HEK293 (cell line): Measurements from ENCODE around the gene LCA5L.

Experiments
- GLI4 ChIP-seq: fragments of 450-650 bp; formaldehyde crosslinking; IDR thresholded peaks from 2 replicates; pipeline ENCODE4 v1.5.1; 2016; ENCODE audit warnings: missing biosample characterization, missing genetic modification characterization
- KLF10 ChIP-seq: fragments of 450-650 bp; IDR thresholded peaks from 2 replicates; pipeline ENCODE4 v1.5.1; 2018; ENCODE audit warnings: missing biosample characterization, mild to moderate bottlenecking, missing genetic modification characterization
- PBX3 ChIP-seq: sonication (generic); formaldehyde crosslinking; IDR thresholded peaks from 2 replicates; pipeline ENCODE4 v1.8.1; 2022; ENCODE audit warnings: mild to moderate bottlenecking, moderate library complexity, missing genetic modification reagents
- PRDM4 ChIP-seq: fragments of 450-650 bp; formaldehyde crosslinking; IDR thresholded peaks from 2 replicates; pipeline ENCODE4 v1.5.1; 2017; ENCODE audit warnings: missing biosample characterization, missing genetic modification characterization
- SP3 ChIP-seq: fragments of 450-650 bp; formaldehyde crosslinking; IDR thresholded peaks from 2 replicates; pipeline ENCODE4 v1.5.1; 2016; ENCODE audit warnings: missing biosample characterization, missing genetic modification characterization
- TRIM28 ChIP-seq: IDR thresholded peaks from 2 replicates; pipeline ENCODE4 v1.6.1; 2011; ENCODE audit warnings: low read length, control low read depth, borderline replicate concordance
- YY2 ChIP-seq: fragments of 450-650 bp; formaldehyde crosslinking; IDR thresholded peaks from 2 replicates; pipeline ENCODE4 v1.5.1; 2016; ENCODE audit warnings: missing biosample characterization, missing genetic modification characterization
- ZBTB7A ChIP-seq: fragments of 450-650 bp; formaldehyde crosslinking; IDR thresholded peaks from 2 replicates; pipeline ENCODE4 v1.5.1; 2016; ENCODE audit warnings: low read depth, missing biosample characterization, missing genetic modification characterization
- ZBTB8A ChIP-seq: fragments of 450-650 bp; formaldehyde crosslinking; IDR thresholded peaks from 2 replicates; pipeline ENCODE4 v1.5.1; 2016; ENCODE audit warnings: missing biosample characterization, missing genetic modification characterization
- ZFHX2 ChIP-seq: fragments of 450-650 bp; formaldehyde crosslinking; conservative IDR thresholded peaks from 2 replicates; pipeline ENCODE4 v1.5.1; 2016; ENCODE audit warnings: missing biosample characterization, missing genetic modification characterization
- ZNF155 ChIP-seq: fragments of 450-650 bp; formaldehyde crosslinking; IDR thresholded peaks from 2 replicates; pipeline ENCODE4 v1.5.1; 2016; ENCODE audit warnings: missing biosample characterization, missing genetic modification characterization
- ZNF16 ChIP-seq: fragments of 450-650 bp; formaldehyde crosslinking; IDR thresholded peaks from 2 replicates; pipeline ENCODE4 v1.5.1; 2016; ENCODE audit warnings: low read depth, missing biosample characterization, missing genetic modification characterization
- ZNF18 ChIP-seq: fragments of 450-650 bp; formaldehyde crosslinking; IDR thresholded peaks from 2 replicates; pipeline ENCODE4 v1.5.1; 2016; ENCODE audit warnings: missing biosample characterization, missing genetic modification characterization
- ZNF223 ChIP-seq: fragments of 450-650 bp; formaldehyde crosslinking; IDR thresholded peaks from 2 replicates; pipeline ENCODE4 v1.5.1; 2016; ENCODE audit warnings: missing biosample characterization, missing genetic modification characterization
- ZNF24 ChIP-seq: fragments of 450-650 bp; formaldehyde crosslinking; IDR thresholded peaks from 2 replicates; pipeline ENCODE4 v1.5.1; 2016; ENCODE audit warnings: missing biosample characterization, missing genetic modification characterization
- ZNF266 ChIP-seq: fragments of 450-650 bp; formaldehyde crosslinking; IDR thresholded peaks from 2 replicates; pipeline ENCODE4 v1.5.1; 2016; ENCODE audit warnings: missing biosample characterization, missing genetic modification characterization, low read depth
- ZNF292 ChIP-seq: fragments of 450-650 bp; formaldehyde crosslinking; IDR thresholded peaks from 2 replicates; pipeline ENCODE4 v1.5.1; 2016; ENCODE audit warnings: low read depth, missing biosample characterization, missing genetic modification characterization, borderline replicate concordance
- ZNF335 ChIP-seq: fragments of 450-650 bp; formaldehyde crosslinking; conservative IDR thresholded peaks from 2 replicates; pipeline ENCODE4 v1.5.1; 2016; ENCODE audit warnings: missing biosample characterization, missing genetic modification characterization
- ZNF416 ChIP-seq: fragments of 450-650 bp; formaldehyde crosslinking; IDR thresholded peaks from 2 replicates; pipeline ENCODE4 v1.5.1; 2016; ENCODE audit warnings: missing biosample characterization, missing genetic modification characterization
- ZNF433 ChIP-seq: fragments of 450-650 bp; formaldehyde crosslinking; IDR thresholded peaks from 2 replicates; pipeline ENCODE4 v1.5.1; 2016; ENCODE audit warnings: missing biosample characterization, missing genetic modification characterization, low read depth
- ZNF529 ChIP-seq: fragments of 450-650 bp; formaldehyde crosslinking; IDR thresholded peaks from 2 replicates; pipeline ENCODE4 v1.5.1; 2017; ENCODE audit warnings: missing genetic modification characterization, missing biosample characterization; ENCODE audit not compliant: insufficient replicate concordance
- ZNF548 ChIP-seq: fragments of 450-650 bp; formaldehyde crosslinking; IDR thresholded peaks from 2 replicates; pipeline ENCODE4 v1.5.1; 2016; ENCODE audit warnings: missing biosample characterization, missing genetic modification characterization
- ZNF561 ChIP-seq: fragments of 450-650 bp; IDR thresholded peaks from 2 replicates; pipeline ENCODE4 v1.5.1; 2018; ENCODE audit warnings: missing biosample characterization, missing genetic modification characterization, borderline replicate concordance
- ZNF596 ChIP-seq: fragments of 450-650 bp; IDR thresholded peaks from 2 replicates; pipeline ENCODE4 v1.5.0; 2018; ENCODE audit warnings: missing biosample characterization, mild to moderate bottlenecking, missing genetic modification characterization, moderate library complexity
- ZNF610 ChIP-seq: fragments of 450-650 bp; formaldehyde crosslinking; IDR thresholded peaks from 2 replicates; pipeline ENCODE4 v1.5.1; 2016; ENCODE audit warnings: missing biosample characterization, missing genetic modification characterization, borderline replicate concordance
- ZNF670 ChIP-seq: fragments of 450-650 bp; formaldehyde crosslinking; IDR thresholded peaks from 2 replicates; pipeline ENCODE4 v1.5.1; 2016; ENCODE audit warnings: missing biosample characterization, missing genetic modification characterization, low read depth
- ZSCAN30 ChIP-seq: fragments of 450-650 bp; IDR thresholded peaks from 2 replicates; pipeline ENCODE4 v1.5.1; 2018; ENCODE audit warnings: missing biosample characterization, mild to moderate bottlenecking, missing genetic modification characterization, moderate library complexity
- TF ChIP-seq, protein P1 (sequence below): fragments of 450-650 bp; formaldehyde crosslinking; IDR thresholded peaks from 2 replicates; pipeline ENCODE4 v1.5.1; 2016; ENCODE audit warnings: missing biosample characterization, missing genetic modification characterization
- TF ChIP-seq, protein P2 (sequence below): fragments of 450-650 bp; formaldehyde crosslinking; IDR thresholded peaks from 2 replicates; pipeline ENCODE4 v1.5.1; 2016; ENCODE audit warnings: missing biosample characterization, missing genetic modification characterization, borderline replicate concordance

LCA5L gene

GRCh38 chr21:39379986-39380891, 65.3 kb downstream of the LCA5L start (continued):
- TF ChIP-seq, protein P1, sequence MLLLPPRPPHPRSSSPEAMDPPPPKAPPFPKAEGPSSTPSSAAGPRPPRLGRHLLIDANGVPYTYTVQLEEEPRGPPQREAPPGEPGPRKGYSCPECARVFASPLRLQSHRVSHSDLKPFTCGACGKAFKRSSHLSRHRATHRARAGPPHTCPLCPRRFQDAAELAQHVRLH (tag by site-specific recombination): no peak
- peak; percentile 99 for TF ChIP-seq ZBTB8A (tag by site-specific recombination)
- TF ChIP-seq KLF10 (tag by site-specific recombination): 0 out of 2 replicates have a peak, but pooled peaks have one; percentile 12
- no peak for TF ChIP-seq ZNF223 (tag by site-specific recombination)
- TF ChIP-seq ZNF266 (tag by site-specific recombination): no peak
- 0 out of 2 replicates have a peak, but pooled peaks have one; percentile 23 for TF ChIP-seq ZNF24 (tag by site-specific recombination)
- TF ChIP-seq SP3 (tag by site-specific recombination): peak; percentile 55
- no peak for TF ChIP-seq ZNF292 (tag by site-specific recombination)
- no peak for TF ChIP-seq TRIM28
- no peak for TF ChIP-seq ZNF561 (tag by site-specific recombination)
- no peak for TF ChIP-seq ZNF670
- peak; percentile 91 for TF ChIP-seq ZNF335 (tag by site-specific recombination)
- TF ChIP-seq ZNF18 (tag by site-specific recombination): no peak
- TF ChIP-seq ZNF610 (tag by site-specific recombination): peak; percentile 94; the same call in 1 of the 2 replicates
- TF ChIP-seq ZNF596 (tag by site-specific recombination): no peak
- no peak for TF ChIP-seq ZSCAN30
- TF ChIP-seq ZNF416 (tag by site-specific recombination): no peak
- TF ChIP-seq, protein P2, sequence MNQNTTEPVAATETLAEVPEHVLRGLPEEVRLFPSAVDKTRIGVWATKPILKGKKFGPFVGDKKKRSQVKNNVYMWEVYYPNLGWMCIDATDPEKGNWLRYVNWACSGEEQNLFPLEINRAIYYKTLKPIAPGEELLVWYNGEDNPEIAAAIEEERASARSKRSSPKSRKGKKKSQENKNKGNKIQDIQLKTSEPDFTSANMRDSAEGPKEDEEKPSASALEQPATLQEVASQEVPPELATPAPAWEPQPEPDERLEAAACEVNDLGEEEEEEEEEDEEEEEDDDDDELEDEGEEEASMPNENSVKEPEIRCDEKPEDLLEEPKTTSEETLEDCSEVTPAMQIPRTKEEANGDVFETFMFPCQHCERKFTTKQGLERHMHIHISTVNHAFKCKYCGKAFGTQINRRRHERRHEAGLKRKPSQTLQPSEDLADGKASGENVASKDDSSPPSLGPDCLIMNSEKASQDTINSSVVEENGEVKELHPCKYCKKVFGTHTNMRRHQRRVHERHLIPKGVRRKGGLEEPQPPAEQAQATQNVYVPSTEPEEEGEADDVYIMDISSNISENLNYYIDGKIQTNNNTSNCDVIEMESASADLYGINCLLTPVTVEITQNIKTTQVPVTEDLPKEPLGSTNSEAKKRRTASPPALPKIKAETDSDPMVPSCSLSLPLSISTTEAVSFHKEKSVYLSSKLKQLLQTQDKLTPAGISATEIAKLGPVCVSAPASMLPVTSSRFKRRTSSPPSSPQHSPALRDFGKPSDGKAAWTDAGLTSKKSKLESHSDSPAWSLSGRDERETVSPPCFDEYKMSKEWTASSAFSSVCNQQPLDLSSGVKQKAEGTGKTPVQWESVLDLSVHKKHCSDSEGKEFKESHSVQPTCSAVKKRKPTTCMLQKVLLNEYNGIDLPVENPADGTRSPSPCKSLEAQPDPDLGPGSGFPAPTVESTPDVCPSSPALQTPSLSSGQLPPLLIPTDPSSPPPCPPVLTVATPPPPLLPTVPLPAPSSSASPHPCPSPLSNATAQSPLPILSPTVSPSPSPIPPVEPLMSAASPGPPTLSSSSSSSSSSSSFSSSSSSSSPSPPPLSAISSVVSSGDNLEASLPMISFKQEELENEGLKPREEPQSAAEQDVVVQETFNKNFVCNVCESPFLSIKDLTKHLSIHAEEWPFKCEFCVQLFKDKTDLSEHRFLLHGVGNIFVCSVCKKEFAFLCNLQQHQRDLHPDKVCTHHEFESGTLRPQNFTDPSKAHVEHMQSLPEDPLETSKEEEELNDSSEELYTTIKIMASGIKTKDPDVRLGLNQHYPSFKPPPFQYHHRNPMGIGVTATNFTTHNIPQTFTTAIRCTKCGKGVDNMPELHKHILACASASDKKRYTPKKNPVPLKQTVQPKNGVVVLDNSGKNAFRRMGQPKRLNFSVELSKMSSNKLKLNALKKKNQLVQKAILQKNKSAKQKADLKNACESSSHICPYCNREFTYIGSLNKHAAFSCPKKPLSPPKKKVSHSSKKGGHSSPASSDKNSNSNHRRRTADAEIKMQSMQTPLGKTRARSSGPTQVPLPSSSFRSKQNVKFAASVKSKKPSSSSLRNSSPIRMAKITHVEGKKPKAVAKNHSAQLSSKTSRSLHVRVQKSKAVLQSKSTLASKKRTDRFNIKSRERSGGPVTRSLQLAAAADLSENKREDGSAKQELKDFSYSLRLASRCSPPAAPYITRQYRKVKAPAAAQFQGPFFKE (tag by site-specific recombination): no peak
- TF ChIP-seq ZBTB7A (tag by site-specific recombination): no peak
- TF ChIP-seq GLI4 (tag by site-specific recombination): no peak
- TF ChIP-seq ZNF16 (tag by site-specific recombination): no peak
- no peak for TF ChIP-seq ZNF155 (tag by site-specific recombination)
- 0 out of 2 replicates have a peak, but pooled peaks have one; percentile 24 for TF ChIP-seq PBX3 (CRISPR knock-in tag)
- TF ChIP-seq YY2 (tag by site-specific recombination): no peak
- no peak for TF ChIP-seq ZNF433 (tag by site-specific recombination)
- no peak for TF ChIP-seq ZFHX2 (tag by site-specific recombination)
- TF ChIP-seq ZNF529 (tag by site-specific recombination): no peak
- TF ChIP-seq PRDM4 (tag by site-specific recombination): 0 out of 2 replicates have a peak, but pooled peaks have one; percentile 10
- TF ChIP-seq ZNF548: no peak
